ENCODE data around the gene EXOC4. TPM values are rescaled to one million over a fixed set of nuclear protein-coding genes. Genes with fewer than 3 reads are reported as not detected.

EXOC4 gene
- total RNA-seq, 1 experiment from 2014 or later, result 75.8 TPM

GRCh38 chr7:133650069-133650468 lies 397.2 kb downstream of the EXOC4 start:
- Mint-ChIP-seq H3K27me3 (ENCODE audit: low read depth) (no peaks in the 10 kb centered on the region), H3K36me3 (ENCODE audit: insufficient read depth in 1 of 3, low read depth in 3 of 3) (no peaks in the 10 kb centered on the region), H3K4me1 (peaks cover 3 to 13% of the 10 kb centered on the region in 2 experiments; a peak in 3 of 4 replicates), H3K9me3 (no peaks in the 10 kb centered on the region), H3K4me3 (no peak overlapping the region), H3K27ac (no peak overlapping the region)
- Histone ChIP-seq H4K20me1 (ENCODE audit: control insufficient read depth, insufficient read depth, insufficient read length) (no peaks in the 10 kb centered on the region), H3K56ac (ENCODE audit: insufficient read length, low read depth, low read length) (no peak overlapping the region), H3K4me2 (ENCODE audit: insufficient read depth, insufficient read length, low read length) (no peak overlapping the region), H4K91ac (ENCODE audit: insufficient read length, low read depth, low read length) (no peak overlapping the region), H3K27ac (ENCODE audit: insufficient read length, low read depth, low read length) (no peak overlapping the region), H3K23ac (ENCODE audit: insufficient read length, low read depth, low read length) (no peak overlapping the region), H3K79me1 (ENCODE audit: insufficient read depth, low read depth, low read length, poor library complexity, severe bottlenecking) (no peaks in the 10 kb centered on the region), H3K4me1 (ENCODE audit: insufficient read depth, low read length) (peaks cover 3% of the 10 kb centered on the region; the same call in 1 of the 2 replicates), H3K27me3 (ENCODE audit: insufficient read depth, low read length) (no peaks in the 10 kb centered on the region), H3K4ac (ENCODE audit: low read depth, low read length) (no peak overlapping the region), H3K9me3 (ENCODE audit: control insufficient read depth, low read depth, low read length) (no peaks in the 10 kb centered on the region), H2BK120ac (ENCODE audit: low read depth, low read length, poor library complexity, severe bottlenecking) (no peak overlapping the region), H4K8ac (replicated peaks; ENCODE audit: insufficient read length, low read depth, low read length) (no peak overlapping the region), H2BK12ac (ENCODE audit: insufficient read length, low read depth, low read length) (no peak overlapping the region), H3K23me2 (ENCODE audit: insufficient read length, low read depth, low read length, poor library complexity, severe bottlenecking) (no peaks in the 10 kb centered on the region), H2AFZ (ENCODE audit: low read length) (no peak overlapping the region), H2BK15ac (ENCODE audit: low read depth, low read length) (no peak overlapping the region), H3K79me2 (ENCODE audit: insufficient read depth, low read length) (no peaks in the 10 kb centered on the region), H3K9ac (ENCODE audit: extremely low read depth, insufficient read length, low read length) (no peak overlapping the region), H4K5ac (ENCODE audit: insufficient read length, low read depth, low read length) (no peak overlapping the region), H3K14ac (ENCODE audit: insufficient read depth, low read length) (no peak overlapping the region), H3K18ac (ENCODE audit: insufficient read length, low read depth, low read length) (no peak overlapping the region), H2AK5ac (ENCODE audit: insufficient read length, low read length) (no peak overlapping the region), H2BK5ac (ENCODE audit: insufficient read length, low read length) (no peak overlapping the region), H3T11ph (ENCODE audit: low read length) (no peak overlapping the region), H2BK20ac (ENCODE audit: low read depth, low read length, poor library complexity, severe bottlenecking) (no peak overlapping the region)
- WGBS (ENCODE audit: extremely low coverage, insufficient read length, low lambda C conversion rate), result no CpG with 5 or more reads among the region's 3 CpGs
- no peak for TF ChIP-seq CTCF (conservative IDR thresholded peaks at IDR 0.05)
- no peak for DNase-seq
